ENCODE data around the gene PLSCR3.

GRCh38 chr17:7441266-7441665 is 46.9 kb upstream of the PLSCR3 start:
- no peak for TF ChIP-seq CTCF (conservative IDR thresholded peaks at IDR 0.05 in 1 of 2, IDR thresholded peaks at IDR 0.05 in 1 of 2; ENCODE audit: extremely low read depth in 1 of 2, insufficient read depth in 1 of 2, low read depth in 1 of 2, low read length in 2 of 2)
- no peak for TF ChIP-seq EZH2 (IDR thresholded peaks at IDR 0.05; ENCODE audit: borderline replicate concordance, low read length)
